Hematopoietic multipotent progenitor cell treated with erythropoietin and hydrocortisone succinate and interleukin-3 and kit ligand, for 17 days (in vitro differentiated cells): Measurements from ENCODE around the gene PPP6R3.
"Not testable (repeated sequence)": the region's sequence is repeated elsewhere in the genome, so short reads cannot be mapped to it uniquely, and the experiment has no call there.

Experiments
- DNase-seq: peaks from one replicate; pipeline ENCODE4 v3.0.0-alpha.2; 2015; ENCODE audit warnings: low spot score

Gene PPP6R3

DNA sequence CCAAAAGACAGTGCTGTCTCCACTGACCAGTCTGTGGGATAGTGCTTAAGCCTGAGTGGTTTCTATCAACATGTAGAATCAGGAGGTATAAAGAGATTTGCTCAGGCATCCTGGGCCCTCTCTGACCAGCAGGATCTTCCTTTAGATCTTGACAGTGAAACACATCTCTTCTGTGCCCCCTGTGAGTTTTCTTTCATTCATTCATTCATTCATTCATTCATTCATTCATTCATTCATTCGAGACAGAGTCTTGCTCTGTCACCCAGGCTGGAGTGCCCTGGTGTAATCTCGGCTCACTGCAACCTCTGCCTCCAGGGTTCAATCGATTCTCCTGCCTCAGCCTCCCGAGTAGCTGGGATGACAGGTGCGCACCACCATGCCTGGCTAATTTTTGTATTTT is 26.4 kb upstream of the PPP6R3 start:
- not testable (repeated sequence) for DNase-seq

DNA sequence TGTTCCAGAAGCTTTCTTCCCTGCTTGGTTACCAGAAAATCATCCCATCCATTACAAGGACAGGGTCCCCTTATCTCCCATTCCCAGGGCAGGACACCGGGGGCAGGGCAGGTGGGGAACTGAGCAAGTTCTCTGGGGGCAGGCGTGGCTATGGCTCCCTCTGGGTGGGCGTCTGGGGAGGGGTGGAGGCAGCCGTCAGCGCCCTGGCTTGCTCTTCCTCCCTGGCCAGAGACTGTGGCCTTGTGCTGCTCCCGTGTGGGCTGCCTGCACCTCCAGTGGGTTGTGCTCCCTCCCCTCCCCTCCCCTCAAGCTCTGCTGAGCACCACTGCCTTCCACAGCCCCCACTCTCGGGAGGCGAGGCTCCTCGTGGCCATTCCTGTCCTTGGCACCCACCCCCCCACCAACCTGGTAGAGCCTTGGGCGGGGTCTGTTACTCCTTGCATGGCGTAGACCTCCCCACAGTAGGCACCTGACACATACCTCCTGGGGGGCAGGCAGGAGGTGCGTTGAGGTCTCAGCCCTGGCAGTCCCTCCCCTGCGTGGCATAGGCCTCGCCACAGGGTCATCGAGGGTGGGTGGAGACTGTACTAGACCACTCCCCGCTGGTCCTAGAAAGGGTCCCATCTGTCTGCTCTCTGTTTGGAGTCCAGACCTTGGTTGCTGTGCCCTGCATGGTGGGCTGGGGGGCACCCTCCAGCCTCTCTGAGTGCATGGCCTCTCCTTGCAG is 24.2 kb upstream of the PPP6R3 start:
- DNase-seq: no peak

DNA sequence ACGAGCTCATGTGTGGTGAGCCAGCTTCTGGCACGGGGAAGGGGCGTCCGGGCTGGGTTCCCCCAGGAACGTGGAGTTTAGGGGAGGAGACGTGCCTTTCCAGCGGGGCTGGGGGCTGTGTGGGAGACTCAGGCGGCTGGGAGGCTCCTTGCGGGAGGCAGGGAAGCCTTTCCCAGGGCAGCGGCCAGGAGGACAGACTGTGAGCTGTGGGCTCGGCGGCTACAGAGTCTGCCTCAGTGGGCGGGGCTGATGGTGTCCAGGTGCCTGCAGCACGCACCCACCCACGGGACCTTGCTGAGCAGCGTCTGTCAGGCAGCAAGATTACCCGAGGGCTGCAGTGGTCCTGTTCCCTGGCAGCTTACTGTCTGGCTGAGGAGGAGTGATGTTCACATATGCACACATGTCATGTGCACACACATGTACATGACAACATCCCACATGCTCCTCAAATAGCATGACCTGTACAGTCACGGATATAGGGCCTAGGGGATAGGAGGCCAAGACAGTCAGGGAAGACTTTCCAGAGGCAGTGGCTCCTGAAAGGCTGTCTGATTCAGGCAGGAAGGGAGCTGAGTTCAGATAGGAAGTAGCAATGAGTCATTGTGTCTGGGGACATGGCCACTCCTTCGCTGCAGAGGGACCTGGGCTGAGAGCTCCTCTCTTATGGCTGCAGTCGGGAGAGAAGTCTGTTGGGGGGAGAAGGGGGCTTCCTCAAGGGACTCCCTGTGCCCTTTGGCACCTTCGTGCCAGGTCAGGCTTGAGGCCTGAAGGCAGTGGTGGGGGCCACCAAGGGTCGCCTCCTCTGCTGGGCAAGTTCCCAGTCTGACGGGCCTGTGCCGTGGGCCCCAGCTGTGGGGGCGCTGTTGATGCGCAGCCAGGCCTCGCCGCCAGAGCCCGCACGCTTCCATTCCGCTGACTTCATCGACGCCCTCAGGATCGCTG is 23.3 kb upstream of the PPP6R3 start:
- DNase-seq: no peak

DNA sequence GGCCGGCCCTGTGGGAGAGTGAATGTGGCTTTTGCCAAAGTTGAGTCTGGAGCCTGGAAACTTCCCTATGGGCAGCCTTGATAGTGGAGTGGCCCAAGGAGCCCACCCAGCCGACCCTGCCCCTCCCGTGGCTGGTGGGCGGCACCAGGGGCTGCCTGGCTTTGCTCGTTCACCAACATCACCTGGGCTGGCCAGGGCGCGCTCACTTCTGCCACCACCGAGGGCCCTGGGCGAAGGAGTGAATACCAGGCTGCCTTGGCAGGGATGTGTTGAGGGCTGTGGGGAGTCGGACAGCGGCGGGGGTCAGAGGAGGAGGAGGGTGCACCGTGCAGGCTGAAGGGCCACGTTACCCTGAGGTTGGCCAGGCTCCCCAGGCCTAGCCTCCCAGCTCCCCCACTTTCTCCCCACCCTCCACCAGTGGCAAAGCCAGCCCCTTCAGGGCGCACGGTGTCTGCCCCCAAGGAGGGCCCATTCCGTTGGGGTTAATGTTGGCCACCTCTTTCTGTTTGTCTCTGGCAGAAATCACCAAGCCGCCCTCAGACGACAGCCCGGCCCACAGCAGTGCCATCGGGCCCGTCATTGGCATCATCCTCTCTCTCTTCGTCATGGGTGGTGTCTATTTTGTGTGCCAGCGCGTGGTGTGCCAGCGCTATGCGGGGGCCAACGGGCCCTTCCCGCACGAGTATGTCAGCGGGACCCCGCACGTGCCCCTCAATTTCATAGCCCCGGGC is 22.5 kb upstream of the PPP6R3 start:
- DNase-seq: no peak

DNA sequence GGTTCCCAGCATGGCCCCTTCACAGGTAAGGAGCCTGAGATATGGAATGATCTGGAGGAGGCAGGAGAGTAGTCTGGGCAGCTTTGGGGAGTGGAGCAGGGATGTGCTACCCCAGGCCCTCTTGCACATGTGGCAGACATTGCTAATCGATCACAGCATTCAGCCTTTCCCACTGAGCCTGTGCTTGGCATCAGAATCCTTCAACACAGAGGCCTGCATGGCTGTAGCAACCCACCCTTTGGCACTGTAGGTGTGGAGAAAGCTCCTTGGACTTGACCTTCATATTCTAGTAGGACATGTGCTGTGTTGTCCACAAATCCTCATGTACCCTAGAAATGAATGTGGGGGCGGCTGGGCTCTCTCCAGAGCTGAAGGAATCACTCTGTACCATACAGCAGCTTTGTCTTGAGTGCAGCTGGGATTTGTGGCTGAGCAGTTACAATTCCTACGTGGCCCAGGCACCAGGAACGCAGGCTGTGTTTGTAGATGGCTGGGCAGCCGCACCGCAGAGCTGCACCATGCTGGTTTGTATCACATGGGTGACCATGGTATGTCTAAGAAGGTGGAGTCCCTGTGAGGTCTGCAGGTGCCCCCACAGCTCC is 21.8 kb upstream of the PPP6R3 start:
- DNase-seq: no peak

DNA sequence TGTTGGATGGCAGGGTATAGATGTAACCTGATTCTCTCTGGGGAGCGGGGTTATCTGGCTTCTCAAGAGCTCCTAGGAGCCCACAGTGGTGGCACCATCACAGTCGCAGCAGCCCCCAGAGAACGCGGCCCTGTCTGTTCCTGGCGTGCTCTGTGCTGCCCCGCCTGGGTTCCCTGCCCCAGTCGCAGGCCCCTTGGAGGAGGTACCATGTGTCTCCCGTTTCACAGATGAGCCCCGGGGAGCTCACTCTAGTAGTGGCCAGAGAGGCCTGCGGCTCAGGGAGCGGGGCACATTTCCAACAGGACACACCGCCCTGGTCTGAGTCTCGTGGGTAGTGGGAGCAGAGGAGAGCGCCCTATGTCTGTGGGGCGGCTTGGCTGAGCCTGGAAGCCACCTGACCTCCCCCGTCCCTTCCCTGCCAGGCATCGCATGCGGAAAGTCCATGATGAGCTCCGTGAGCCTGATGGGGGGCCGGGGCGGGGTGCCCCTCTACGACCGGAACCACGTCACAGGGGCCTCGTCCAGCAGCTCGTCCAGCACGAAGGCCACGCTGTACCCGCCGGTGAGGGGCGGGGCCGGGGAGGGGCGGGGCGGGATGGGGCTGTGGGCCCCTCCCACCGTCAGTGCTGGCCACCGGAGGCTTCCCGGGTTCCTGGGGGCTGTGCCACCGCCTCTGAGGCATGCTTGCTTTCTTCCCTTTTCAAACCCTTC is 21.0 kb upstream of the PPP6R3 start:
- DNase-seq: no peak

DNA sequence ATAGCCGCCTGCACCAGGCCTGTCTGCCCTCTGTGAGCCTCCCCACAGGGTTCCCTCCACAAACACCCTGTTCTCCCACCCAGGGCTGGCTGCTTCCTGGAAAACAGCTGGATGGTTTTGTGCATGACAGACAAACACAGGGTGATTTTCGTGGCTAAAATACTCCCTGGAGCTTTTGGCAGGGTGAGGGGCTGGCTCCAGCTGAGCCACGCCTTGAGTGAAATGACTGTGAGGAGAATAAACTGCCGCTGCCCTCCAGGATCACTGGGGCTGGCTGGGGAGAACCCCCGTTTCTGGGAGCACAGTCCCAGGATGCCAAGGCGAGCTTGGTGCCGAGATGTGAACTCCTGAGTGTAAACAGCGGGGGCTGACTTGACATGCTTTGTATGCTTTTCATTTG is 20.3 kb upstream of the PPP6R3 start:
- DNase-seq: no peak

DNA sequence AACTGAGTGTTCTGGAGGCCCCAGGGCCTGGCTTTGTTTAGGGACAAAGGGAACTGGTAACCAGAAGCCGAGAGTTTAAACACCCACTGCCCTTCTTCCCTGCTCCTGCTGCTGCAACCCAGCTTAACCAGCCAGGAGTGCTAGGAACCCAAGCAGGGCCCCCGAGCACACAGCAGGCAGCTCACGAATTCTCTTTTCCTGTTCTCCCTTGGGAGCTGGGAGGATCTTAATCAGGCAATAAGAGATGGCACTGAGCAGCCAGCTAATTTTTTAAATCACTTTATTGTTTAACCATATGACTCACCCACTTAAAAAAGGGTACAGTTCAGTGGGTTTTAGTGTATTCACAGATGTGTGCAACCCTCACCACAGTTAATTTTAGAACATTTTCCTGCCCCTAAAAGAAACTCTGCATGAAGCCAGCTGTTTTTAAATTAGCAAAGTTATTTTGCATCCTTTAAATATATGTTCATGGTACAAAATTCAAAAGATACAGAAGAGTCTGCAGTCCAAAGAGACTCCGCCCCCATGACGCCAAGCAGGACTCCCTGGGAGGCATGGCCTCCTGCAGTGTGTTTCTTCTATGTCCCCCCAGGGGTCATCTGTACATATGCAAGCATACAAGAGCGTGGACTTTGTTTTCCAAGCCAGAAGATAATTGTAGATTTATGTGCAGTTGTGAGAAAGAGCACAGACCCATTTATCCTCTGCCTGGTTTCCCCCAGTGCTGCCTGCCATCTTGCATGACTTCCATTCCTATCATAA is 18.9 kb upstream of the PPP6R3 start:
- no peak for DNase-seq

DNA sequence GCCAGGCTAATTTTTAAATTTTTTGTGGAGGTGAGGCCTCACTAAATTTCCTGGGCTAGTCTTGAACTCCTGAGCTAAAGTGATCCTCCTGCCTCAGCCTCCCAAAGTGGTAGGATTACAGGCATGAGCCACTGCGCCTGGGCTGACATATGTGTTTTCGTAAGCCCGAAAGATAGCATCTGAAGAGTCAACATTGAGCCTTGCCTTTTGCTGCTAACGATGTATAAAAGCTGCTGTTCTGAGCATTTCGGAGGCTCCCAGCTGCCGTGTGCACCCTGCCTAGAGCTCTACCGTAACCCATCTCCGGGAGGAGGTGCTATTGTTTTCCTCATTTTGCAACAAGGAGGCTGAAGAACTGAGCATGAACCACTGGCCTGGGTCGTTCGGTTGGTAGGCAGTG is 18.1 kb upstream of the PPP6R3 start:
- DNase-seq: no peak

DNA sequence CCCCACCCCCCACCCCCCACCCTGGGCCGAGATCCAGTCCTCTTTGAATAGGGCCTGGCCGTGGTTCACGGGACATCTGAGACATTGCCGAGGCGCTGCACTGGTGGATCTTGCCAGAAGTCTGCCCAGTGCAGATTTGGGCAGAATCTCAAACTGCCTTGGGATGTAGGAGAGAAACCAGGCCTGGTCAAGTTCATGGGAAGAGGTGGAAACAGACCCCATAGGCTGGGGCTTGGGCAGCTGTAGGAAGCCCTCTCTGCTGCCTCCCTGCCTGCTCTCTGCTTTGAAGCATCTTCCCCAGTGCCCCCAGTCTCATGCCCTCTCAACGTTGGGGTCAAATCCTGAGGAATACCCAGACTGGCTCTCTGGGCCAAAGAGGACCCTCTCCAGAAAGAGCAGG is 16.0 kb upstream of the PPP6R3 start:
- DNase-seq: no peak

DNA sequence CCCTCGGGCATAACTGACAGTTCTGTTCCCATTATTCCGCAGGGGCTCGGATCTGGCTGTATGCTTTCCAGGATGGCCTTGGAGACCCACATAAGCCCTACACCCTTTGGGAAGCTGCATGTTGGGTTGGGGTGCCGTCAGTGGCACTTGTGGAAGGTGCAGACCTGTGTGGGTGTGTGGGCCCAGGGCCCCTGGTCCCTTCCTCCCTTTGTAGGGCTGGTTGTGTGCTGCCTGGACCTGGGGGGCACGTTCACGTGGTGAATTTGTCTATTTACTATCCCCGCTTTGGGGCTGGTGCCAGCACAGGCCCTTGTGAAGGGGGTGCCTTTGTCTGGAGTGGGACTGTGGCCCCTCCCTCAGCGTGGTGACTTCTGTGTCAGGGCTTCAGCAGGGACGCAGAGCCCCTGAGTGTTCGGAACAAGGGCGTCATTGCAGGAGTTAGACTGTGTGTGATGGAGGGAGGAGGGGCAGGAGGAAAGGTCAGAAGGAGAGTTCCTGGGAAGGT is 15.0 kb upstream of the PPP6R3 start:
- DNase-seq: no peak

DNA sequence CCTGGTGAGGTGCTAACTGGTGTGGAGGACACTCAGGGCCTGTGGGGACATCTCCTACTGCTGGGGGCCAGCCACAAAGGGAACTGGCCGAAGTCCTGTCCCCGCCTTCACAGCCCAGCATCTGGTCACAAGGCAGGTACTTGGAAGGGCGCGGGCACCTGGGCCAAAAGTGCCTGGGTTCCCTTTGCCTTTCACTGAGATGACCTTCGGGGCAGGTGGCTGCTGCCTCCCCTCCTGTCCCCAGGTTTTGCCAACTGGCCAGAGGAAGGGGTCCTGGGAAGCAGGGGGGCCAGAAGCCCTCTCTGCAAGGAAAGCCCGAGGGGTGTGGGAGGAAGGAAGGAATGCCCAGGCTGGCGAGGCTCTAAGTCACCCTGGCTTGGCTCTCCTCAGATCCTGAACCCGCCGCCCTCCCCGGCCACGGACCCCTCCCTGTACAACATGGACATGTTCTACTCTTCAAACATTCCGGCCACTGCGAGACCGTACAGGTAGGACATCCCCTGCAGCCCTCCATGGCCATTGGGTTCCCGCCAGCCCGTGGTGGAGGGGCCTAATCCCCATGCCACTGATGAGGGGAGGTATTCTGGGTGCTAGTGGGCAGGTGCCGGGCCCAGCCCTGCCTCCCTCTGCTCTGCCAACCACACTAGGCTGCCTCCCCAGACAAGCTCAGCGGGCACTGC is 14.4 kb upstream of the PPP6R3 start:
- DNase-seq: no peak

DNA sequence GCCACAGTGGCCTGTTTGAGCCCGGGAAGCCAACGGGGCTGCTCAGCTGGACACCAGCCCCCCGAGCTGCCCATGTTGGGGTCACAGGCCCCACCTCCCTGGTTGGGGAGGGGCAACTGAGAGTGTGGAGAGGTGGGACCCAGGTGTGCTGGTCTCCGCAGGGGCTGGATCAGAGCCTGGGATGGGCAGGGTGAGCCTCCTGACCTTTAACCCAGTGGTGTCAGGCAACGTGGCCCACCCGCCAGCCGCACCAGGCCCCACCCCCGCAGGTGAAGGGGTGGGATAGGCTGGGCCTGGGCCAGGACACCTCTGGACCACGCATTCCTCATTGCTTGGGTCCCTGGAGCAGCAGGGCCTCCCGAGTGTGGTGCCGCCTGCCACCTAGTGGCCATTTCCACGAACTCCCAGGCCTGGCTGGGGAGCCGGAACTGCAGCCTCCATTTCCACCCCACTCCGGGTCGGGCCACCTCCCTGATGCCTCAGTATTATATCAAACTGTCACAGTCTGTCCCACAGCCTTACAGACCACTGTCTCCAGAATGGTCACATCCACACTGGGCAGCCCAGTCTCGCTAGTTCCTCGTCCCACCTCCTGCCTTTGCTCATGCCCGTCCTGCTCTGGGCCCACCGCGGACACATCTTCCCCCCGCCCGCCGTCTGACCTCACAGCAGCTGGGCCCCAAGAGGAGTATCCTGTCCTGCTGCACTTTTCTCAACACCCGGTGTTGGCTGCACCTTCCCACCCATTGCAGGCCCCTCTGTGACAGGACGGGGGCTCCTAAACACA is 13.3 kb upstream of the PPP6R3 start:
- DNase-seq: peak; percentile 87

DNA sequence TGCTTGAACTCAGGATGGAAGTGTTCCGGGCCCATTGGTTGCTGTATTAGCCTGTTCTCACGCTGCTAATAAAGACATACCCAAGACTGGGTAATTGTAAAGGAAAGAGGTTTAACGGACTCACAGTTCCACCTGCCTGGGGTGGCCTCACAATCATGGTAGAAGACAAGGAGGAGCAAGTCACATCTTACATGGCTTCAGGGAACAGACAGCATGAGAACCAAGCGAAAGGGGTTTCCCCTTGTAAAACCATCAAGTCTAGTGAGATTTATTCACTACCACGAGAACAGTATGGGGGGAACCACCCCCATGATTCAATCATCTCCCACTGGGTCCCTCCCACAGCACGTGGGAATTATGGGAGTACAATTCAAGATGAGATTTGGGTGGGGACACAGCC is 12.6 kb upstream of the PPP6R3 start:
- DNase-seq: not testable (repeated sequence)

DNA sequence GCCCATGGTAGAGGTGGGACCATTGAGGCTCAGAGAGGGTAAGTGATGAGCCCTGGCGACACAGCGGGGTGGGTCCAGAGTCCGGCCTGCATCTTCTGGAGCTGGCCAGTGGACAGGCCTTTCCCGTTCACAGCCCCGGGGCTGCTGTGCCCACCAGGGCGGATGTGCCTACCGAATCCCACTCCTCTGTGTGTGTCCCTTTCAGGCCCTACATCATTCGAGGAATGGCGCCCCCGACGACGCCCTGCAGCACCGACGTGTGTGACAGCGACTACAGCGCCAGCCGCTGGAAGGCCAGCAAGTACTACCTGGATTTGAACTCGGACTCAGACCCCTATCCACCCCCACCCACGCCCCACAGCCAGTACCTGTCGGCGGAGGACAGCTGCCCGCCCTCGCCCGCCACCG is 11.9 kb upstream of the PPP6R3 start:
- no peak for DNase-seq

DNA sequence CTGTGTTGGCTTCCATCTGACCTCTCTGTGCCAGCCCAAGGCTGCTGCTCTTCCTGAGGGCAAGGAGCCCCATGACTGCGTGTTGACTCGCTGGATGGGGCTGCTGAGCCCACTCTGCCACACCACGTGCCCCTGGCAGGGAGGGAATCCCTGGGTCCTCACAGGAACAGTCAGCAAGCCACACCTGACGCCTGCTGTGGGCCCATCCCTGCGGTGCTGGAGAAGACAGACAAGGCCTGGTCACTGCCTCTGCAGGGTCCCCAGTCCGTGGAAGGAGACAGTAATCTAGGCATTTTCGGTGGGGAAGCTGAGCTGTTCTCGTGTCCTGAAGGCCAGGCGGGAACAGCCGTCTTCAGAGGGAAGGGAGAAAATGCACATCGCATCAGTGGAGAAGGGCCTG is 10.6 kb upstream of the PPP6R3 start:
- no peak for DNase-seq

DNA sequence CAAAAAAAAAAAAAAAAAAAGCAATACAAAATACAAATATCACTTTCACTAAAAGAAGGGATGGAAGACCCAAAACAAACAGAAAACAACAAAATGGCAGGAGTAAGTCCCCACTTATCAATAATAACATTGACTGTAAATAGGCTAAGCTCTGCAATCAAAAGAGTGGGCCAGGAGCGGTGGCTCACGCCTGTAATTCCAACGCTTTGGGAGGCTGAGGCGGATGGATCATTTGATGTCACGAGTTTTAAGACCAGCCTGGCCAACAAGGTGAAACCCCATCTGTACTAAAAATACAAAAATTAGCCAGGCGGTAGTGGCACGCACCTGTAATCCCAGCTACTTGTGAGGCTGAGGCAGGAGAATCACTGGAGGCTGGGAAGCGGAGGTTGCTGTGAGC is 9.8 kb upstream of the PPP6R3 start:
- DNase-seq: no peak

DNA sequence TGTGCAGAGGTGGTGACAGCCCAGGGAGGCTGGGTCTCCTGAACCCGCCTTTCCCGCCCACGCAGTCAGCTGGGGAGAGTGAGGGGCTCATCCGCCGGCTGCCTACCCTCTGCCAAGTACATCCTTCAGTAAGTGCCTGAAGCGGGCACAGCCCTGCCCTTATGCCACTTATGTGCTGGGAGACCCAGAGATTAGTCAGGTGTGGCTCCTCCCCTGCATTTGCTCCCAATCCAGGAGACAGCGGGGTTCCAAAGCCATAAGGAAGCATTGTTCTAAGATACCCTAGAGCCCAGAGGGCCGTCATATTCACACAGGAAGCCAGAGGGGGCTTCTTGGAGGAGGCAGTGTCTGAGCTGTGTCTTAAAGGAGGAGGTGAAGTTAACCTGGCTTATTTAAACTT is 5.8 kb upstream of the PPP6R3 start:
- no peak for DNase-seq

DNA sequence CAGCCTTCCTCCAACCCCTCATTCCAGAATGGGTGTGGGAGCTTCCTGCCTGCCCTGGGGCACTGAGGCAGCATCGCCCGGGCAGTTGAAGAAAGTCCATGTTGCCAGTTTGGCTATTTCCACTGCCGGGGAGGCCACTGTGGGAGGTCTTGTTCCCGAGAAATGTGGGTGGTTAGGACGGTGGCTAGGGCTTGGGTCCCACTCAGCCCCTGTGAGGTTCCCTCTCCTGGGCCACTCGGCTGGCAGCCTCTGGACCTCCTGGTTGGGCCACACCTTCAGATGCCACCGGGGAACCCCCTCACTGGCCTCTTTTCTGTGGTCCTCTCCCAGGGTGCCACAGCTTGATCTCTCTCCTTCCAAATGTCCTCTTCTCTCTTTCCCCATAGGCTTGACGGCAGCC is 5.1 kb upstream of the PPP6R3 start:
- DNase-seq: no peak
